ENCODE data around the gene INTS15.
A peak's percentile ranks its signal among the peaks of the same experiment; 100 is the strongest.
"Not testable (repeated sequence)": the region's sequence is repeated elsewhere in the genome, so short reads cannot be mapped to it uniquely, and the experiment has no call there.

Gene INTS15

DNA sequence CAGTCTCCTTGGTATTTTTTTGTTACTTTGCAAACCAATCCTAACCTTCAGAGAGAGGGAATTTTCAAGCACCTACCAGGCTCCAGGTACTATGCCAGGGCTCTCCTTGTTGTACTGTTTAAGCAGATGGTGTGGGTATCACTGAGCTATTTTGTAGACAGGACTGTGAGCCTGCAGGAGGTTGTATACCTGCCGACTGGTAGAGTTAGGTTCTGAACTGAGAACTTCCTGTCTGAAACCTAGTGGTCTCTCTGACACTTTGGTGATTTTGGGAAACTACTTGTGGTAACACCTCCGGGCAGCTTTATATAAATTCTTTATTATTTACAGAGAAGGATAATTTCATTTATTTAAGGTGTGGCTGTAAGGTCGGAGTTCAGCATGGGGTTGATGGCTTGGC lies 30.1 kb downstream of the INTS15 start:
- no peak for DNase-seq

DNA sequence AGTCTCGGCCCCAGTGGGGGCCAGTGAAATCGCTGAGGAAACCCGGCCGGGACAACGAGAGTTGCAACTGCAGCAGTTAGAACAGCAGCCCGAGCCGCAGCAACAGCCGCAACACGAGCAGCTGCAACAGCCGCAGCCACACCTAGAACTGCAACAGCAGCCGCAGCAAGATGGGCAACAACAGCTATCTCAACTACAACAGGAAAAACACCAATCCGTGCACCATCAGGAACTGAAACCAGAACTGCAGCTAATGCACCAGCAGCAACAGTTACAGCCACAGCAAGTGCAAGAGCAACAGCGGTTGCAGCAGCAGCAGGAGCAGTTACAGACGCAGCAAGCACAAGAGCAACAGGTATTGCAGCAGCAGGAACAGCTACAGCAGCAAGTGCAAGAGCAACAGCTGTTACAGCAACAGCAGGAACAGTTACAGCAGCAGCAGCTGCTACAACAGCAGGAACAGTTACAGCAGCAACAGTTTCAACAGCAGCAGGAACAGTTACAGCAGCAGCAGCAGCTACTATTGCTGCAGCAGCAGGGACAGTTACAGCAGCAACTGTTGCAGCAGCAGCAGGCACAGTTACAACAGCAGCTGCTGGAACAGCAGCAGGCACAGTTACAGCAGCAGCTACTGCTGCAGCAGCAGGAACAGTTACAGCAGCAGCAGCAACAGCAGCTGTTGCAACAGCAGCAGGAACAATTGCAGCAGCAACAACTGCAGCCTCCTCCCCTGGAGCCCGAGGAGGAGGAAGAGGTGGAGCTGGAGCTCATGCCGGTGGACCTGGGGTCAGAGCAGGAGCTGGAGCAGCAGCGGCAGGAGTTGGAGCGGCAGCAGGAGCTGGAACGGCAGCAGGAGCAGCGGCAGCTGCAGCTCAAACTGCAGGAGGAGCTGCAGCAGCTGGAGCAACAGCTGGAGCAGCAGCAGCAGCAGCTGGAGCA lies 31.6 kb downstream of the INTS15 start:
- DNase-seq, result no peak

DNA sequence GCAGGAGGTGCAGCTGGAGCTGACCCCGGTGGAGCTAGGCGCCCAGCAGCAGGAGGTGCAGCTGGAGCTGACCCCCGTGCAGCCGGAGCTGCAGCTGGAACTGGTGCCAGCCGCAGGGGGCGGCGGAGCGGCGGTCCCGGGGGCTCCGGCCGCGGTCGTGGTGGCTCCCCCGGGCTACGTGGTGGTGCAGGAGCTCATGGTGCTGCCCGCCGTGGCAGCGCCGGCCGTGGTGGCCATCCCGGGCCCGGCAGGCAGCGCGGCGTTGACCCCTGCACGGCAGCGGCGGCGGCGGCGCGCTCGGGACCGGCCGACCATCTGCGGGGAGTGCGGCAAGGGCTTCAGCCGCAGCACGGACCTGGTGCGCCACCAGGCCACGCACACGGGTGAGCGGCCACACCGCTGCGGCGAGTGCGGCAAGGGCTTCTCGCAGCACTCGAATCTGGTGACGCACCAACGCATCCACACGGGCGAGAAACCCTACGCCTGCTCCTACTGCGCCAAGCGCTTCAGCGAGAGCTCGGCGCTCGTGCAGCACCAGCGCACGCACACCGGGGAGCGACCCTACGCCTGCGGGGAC lies 32.4 kb downstream of the INTS15 start:
- no peak for DNase-seq

DNA sequence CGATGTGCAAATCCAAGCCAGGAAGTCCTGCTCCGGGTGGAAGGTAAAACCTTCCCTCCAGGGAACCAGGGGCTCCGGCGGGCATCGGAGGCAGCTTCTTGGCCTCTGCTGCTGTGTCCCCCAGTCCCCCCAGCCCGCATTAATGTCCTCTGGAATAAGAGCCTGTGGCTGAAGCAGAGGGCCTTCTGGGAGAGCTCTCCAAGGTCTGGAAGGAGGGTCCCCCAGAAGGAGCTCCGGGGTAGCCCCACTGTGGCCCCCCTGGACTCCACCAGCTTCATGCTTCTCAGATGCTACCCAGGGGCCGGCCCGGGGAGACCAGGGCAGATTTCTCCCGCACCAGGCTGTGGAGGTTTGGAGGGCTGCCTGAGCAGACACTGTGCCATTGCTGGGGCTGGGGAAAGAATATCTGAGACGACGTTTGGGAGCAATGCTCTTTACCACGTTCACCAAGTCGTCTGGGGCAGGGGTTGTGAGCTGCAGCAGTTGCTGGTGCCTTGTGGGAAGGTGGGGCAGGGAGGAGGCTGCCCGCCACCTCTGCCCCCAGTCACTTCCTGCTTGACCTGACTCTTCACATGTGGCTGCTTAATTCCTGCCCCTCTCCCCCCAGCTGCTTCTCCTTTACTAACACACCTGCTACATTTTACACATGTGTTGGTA lies 33.9 kb downstream of the INTS15 start:
- DNase-seq, result no peak

DNA sequence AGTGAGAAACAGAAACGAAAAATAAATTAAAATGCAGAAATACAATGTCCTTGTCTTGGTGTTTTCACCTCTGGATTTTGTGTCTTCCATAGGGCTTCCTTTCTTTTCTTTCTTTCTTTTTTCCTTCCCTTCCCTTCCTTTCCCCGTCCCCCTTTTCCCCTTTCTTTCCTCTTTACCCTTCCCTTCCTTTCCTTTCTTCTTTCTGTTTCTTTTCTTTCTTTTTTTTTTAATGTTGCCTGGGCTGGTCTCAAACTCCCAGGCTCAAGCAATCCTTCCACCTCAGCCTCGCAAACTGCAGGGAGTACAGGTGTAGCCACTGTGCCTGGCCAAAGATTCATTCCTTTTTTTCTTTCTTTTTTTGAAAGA lies 34.4 kb downstream of the INTS15 start:
- no peak for DNase-seq

GRCh38 chr7:6628045-6628444 lies 38.2 kb downstream of the INTS15 start:
- no peak for DNase-seq

GRCh38 chr7:6630007-6630849 lies 40.4 kb downstream of the INTS15 start:
- no peak for DNase-seq

DNA sequence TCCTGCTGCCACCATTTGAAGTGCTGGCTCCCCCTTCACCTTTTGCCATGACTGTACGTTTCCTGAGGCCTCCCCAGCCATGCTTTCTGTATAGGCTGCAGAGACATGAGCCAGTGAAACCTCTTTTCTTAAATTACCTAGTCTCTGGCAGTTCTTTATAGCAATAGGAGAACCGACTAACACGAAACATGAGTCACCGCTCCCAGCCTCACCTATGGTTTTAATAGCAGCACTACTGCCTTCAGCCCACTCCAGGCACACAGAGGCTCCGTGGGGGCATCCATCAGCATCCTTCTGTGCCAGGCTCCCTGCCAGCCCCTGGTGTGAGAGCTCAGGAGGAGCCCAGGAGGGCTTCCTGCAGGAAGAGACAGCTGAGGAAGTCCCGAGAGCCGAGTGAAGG lies 41.8 kb downstream of the INTS15 start:
- DNase-seq, result no peak

GRCh38 chr7:6634021-6634420 lies 44.2 kb downstream of the INTS15 start:
- DNase-seq, result no peak

DNA sequence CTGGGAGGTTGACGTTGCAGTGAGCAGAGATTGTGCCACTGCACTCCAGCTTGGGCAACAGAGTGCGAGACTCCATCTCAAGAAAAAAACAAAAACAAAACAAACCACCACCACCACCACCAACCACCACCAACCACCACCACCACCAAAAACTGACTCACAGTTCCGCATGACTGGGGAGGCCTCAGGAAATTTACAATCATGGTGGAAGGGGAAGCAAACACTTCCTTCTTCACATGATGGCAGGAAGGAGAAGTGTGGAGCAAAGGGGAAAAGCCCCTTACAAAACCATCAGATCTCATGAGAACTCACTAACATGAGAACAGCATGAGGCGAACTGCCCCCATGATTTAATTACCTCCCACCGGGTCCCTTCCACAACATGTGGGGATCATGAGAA lies 45.1 kb downstream of the INTS15 start:
- not testable (repeated sequence) for DNase-seq

DNA sequence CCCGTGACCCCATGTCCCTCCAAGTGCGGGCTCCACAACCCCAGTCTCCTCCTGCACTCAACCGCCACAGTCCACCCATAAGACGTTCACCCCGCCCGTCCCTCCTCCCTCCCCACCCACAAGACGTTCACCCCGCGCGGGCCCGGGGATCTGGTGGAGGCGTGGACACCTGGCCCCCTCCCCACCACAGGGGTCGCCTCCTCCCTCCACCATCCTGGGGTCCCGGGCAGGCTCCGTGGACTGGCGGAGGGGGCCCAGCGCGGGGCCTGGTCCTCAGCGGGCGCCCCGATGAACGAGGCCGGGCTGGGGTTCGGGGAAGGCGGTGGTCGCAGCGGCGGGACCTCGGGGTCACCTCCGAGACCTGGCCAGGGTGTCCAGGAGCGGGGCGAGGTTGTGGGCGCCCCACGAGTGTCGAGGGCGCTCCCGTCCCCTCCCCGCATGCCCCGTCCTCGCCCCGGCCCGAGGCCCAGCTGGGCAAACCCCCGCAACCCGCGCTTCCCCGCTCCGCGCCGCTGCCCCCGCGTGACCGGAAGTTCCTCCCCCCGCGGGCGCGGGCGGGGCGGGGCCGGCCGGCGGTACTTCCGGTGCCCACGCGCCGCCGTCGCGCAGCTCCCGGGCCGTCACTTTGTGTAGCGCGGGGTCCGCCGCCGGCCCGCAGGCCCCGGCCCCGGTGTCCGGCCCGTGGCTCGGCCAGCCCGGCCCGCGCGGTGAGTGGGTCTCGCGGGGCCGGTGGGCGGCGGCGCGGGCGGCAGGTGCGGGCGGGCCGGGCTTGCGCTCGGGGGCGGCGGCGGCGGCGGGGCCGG lies 47.1 kb downstream of the INTS15 start, which contains the start of gene ZNF316:
TSS of gene ZNF316 (plus strand) at position 578 of the 803 bp plus-strand sequence. CDS start 5,092 bp downstream, outside the sequence.
- peak; percentile 56 for DNase-seq

DNA sequence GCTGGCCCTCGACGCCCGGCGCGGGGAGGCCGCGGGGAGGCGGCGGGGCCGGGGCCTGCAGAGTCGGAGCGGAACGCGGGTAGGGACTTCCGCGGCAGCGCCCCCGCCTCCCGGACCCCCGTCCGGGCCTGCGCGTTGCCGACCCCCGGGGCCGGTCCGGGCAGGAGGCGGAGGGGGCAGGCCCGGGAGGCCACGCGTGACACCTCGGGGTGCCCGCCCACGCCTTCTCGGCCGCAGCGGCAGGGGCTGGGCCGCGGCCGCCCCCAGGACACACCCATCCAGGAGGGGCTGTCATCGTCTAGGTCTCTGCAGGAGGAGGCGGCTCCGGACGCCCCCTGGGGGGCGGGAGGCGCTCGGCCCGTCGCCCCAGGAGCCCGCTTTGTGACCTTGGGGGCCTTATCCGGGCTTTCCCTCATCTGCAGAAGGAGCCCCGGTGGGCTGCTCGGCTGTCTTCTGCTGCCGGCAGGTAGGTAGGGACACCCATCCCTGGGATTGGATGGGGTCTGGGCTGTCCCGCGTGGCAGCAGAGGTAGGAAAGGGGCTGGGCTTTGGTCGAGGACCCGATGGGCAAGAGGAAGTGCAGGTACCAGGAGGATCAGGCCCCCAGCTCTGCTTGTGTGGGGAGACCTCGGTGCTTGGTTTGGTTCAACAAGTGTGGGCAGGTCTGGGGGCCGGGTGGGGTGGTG lies 47.9 kb downstream of the INTS15 start:
- DNase-seq, result peak; percentile 76

DNA sequence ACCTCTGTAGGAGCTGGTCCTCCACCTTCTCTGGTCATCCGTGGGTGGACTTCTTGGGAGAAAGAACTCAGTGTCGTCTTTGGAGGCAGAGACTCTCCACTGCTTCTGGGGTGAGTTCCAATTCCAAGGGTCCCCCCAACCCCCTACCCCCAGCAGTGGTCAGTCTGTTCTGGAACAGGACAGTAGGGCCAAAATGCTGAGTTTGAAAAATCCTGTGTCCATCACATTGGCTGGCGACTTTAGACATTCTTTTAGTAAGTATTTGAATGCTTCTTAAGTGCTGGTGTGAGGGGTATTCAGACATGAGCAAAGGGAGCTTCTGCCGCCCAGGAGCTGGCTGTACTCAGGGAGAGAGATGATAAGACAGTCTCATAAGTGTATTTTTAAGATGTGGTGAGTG lies 49.2 kb downstream of the INTS15 start:
- no peak for DNase-seq

DNA sequence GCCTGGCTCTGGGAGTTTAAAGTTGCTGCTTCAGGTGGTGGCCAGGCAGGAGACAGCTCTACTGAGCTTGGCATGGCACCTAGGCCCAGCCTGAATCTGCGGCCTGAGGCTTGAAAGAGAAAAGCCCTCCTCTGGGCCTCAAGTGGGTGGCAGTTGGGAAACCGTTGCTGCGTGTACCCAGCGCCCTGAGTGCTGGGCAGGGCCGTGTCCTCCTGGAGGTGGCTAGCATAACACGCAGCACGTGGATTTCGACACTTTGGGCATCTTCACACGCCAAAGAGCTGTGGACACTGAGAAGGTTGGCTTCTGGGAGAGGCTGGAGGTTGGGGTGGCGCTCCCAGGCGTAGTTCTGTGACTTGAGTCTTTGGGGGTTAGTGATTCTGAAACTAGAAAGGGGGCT lies 49.8 kb downstream of the INTS15 start:
- no peak for DNase-seq

DNA sequence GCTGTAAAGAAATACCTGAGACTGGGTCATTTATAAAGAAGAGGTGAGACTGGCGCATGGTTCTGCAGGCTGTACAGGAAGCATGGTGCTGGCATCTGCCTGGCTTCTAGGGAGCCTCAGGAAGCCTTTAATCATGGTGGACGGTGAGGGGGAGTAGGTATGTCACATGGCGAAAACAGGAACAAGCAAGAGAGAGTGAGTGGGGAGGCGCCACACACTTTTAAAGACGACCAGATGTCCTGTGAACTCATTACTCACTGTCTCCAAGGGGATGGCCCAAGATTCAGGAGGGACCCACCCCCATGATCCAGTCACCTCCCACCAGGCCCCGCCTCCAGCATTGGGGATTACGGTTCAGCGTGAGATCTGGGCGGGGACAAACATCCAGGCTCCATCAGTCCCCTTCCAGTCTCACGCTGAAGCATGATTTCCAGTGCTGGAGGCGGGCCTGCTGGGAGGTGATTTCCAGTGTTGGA lies 50.5 kb downstream of the INTS15 start:
- peak; percentile 66 for DNase-seq

GRCh38 chr7:6641305-6642035 lies 51.6 kb downstream of the INTS15 start:
- DNase-seq, result no peak

DNA sequence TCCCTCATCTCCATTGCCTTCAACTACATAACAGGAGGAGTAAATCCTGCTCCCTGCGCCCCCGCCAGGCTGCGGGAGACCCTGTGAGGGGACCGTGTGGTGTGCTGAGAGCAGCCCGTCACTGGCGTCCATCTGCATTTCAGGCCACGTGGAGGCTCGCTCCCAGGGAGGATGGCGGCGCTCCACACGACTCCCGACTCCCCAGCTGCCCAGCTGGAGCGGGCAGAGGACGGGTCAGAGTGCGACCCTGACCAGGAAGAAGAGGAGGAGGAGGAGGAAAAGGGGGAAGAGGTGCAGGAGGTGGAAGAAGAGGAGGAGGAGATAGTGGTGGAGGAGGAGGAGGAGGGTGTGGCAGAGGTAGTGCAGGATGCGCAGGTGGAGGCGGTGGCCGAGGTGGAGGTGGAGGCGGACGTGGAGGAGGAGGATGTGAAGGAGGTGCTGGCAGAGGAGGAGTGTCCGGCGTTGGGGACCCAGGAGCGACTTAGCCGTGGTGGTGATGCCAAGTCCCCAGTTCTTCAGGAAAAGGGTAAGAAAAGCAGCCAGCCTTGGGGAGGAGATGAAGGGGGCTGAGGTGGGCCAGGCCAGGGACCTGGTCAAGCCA lies 52.5 kb downstream of the INTS15 start:
- DNase-seq, result no peak

DNA sequence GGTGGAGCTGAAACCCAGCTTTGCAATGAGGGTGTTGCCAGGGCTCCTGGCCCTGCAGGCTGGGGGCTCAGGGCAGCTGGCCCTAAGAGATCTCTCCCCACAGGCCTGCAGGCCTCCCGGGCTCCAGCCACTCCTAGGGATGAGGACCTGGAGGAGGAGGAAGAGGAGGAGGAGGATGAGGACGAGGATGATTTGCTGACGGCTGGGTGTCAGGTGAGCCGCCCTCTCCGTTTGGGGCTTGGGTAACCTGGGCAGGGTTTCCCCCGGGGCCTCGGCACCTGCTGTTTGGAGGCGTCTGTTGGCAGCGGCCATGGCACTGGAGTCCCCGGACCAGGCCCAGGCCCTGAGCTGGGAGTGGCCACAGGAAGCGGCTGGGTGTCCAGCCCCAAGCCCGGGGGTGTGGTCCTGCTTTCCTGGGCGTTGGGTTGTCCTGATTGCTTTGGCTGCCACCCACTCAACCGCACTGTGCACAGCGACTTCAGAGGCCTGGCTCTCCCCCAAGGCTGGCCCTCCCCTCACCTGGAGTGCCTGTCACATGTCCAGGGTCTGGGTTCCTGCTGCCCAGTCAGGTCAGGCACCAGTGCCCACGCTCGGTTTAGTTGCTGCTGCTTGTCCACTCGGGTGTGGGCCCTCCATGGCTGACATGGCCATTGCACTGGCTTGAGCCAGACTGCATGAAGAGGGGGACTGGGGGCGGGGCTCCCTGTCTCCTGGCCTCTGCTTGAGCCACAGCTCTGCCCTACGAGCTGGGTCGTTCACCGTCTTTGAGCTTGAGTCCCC lies 53.2 kb downstream of the INTS15 start:
- DNase-seq, result no peak

- DNase-seq, result no peak
Observed at GRCh38 chr7:6643915-6644625, 54.2 kb downstream of the INTS15 start.
